K562 (cell line): ENCODE measurements around the gene ITGAE. TPM values are rescaled to one million over a fixed set of nuclear protein-coding genes. Genes with fewer than 3 reads are reported as not detected.

ENCODE experiments used
- ARID2 ChIP-seq: fragments of 450-650 bp; IDR thresholded peaks from 2 replicates; pipeline ENCODE4 v1.6.1; 2017; ENCODE audit warnings: antibody characterized with exemption, mild to moderate bottlenecking
- CXXC5 ChIP-seq: fragments of 250-450 bp; sonication (Bioruptor Pico); IDR thresholded peaks from 2 replicates; pipeline ENCODE4 v1.8.0; 2022; ENCODE audit warnings: inconsistent platforms, mild to moderate bottlenecking, moderate library complexity
- DDX20 ChIP-seq: fragments of 450-650 bp; IDR thresholded peaks from 2 replicates; pipeline ENCODE4 v1.6.1; 2016; ENCODE audit warnings: missing genetic modification characterization, low read depth, mild to moderate bottlenecking, missing compliant biosample characterization, moderate library complexity
- HNRNPLL ChIP-seq: fragments of 200-400 bp; formaldehyde crosslinking; IDR thresholded peaks from 2 replicates; pipeline ENCODE4 v1.6.1; 2017; ENCODE audit warnings: low read length, low read depth, mild to moderate bottlenecking; ENCODE audit not compliant: poor library complexity, severe bottlenecking
- ILF3 ChIP-seq: fragments of 450-650 bp; IDR thresholded peaks from 2 replicates; pipeline ENCODE4 v1.6.1; 2018; ENCODE audit warnings: antibody characterized with exemption, mild to moderate bottlenecking, moderate library complexity, borderline replicate concordance
- POLR2A ChIP-seq: fragments of 450-650 bp; conservative IDR thresholded peaks from 2 replicates; pipeline ENCODE4 v1.6.1; 2016
- PRPF4 ChIP-seq: fragments of 200-400 bp; formaldehyde crosslinking; IDR thresholded peaks from one replicate; pipeline ENCODE4 v1.6.1; 2017; ENCODE audit warnings: low read length, low read depth, mild to moderate bottlenecking; ENCODE audit not compliant: insufficient read depth, poor library complexity, severe bottlenecking
- SMAD4 ChIP-seq: fragments of 250-450 bp; sonication (Bioruptor Pico); conservative IDR thresholded peaks from 2 replicates; pipeline ENCODE4 v1.8.0; 2021; ENCODE audit warnings: inconsistent platforms, mild to moderate bottlenecking, moderate library complexity
- TAL1 ChIP-seq: fragments of 450-650 bp; IDR thresholded peaks from 2 replicates; pipeline ENCODE4 v1.6.1; 2016; ENCODE audit warnings: mild to moderate bottlenecking
- TBP ChIP-seq: optimal IDR thresholded peaks from 2 replicates; pipeline ENCODE3; 2011; ENCODE audit warnings: low read depth, low read length, improper control_type of control experiment
- YY1 ChIP-seq, 3 experiments: IDR thresholded peaks; 2 replicates each; pipeline ENCODE4 v1.6.1; 2011; ENCODE audit warnings: low read length in 2 of 3, mild to moderate bottlenecking in 2 of 3, moderate library complexity in 2 of 3, borderline replicate concordance in 1 of 3, control low read depth in 1 of 3, low read depth in 1 of 3; ENCODE audit not compliant: insufficient read depth in 3 of 3, insufficient replicate concordance in 2 of 3, control insufficient read depth in 1 of 3, insufficient read length in 1 of 3; ENCODE audit errors: extremely low read depth in 1 of 3
- ZNF124 ChIP-seq: sonication (generic); formaldehyde crosslinking; IDR thresholded peaks from 2 replicates; pipeline ENCODE4 v1.8.1; 2022; ENCODE audit warnings: missing genetic modification reagents
- ZNF583 ChIP-seq: fragments of 250-450 bp; sonication (Bioruptor Pico); IDR thresholded peaks from 2 replicates; pipeline ENCODE4 v1.4.0; 2020
- polyA plus RNA-seq, 8 experiments: library from polyadenylated mRNA; depleted of rRNA in 4 of 8; stranded (reverse) in 5 of 8; unstranded in 3 of 8; fragments of >200 nt; fragmentation: Nextera tagmentation in 2 of 8; fragmentation: Illumina TruSeq in 1 of 8; extraction: Ambion mirVana in 2 of 8; extraction: Trizol in 1 of 8; gene quantifications; 2 replicates each; pipeline versions ENCODE4 v1.2.1 to v1.2.3, GENCODE V29; 2011 to 2014; ENCODE audit warnings: inconsistent platforms in 1 of 8, missing spikeins in 1 of 8
- total RNA-seq, 7 experiments: library from RNA; depleted of rRNA in 6 of 7; stranded (reverse); fragments of >200 nt in 6 of 7; fragmentation: Illumina TruSeq in 2 of 7; extraction: Trizol in 2 of 7; gene quantifications; 2 replicates each; pipeline versions ENCODE4 v1.2.1 to v1.2.3, GENCODE V29; 2011 to 2021; ENCODE audit warnings: low replicate concordance in 1 of 7
- TF ChIP-seq, protein P1 (sequence below): fragments of 200-800 bp; sonication (Bioruptor generic); IDR thresholded peaks from 2 replicates; pipeline ENCODE4 v1.6.1; 2017; ENCODE audit warnings: missing genetic modification characterization, missing compliant biosample characterization
- TF ChIP-seq, protein P2 (sequence below): fragments of 150-350 bp; IDR thresholded peaks from 2 replicates; pipeline ENCODE4 v1.6.1; 2014; ENCODE audit warnings: low read depth, mild to moderate bottlenecking, low read length, borderline replicate concordance
- TF ChIP-seq, protein P3 (sequence below): sonication (generic); formaldehyde crosslinking; IDR thresholded peaks from 2 replicates; pipeline ENCODE4 v1.9.0; 2022; ENCODE audit warnings: mild to moderate bottlenecking, missing genetic modification reagents
- TF ChIP-seq, protein P4 (sequence below): fragments of 450-650 bp; IDR thresholded peaks from 2 replicates; pipeline ENCODE4 v1.6.1; 2016; ENCODE audit warnings: antibody characterized with exemption
- TF ChIP-seq, protein P5 (sequence below), 2 experiments: fragments of 250-450 bp in 1 of 2; fragments of 450-650 bp in 1 of 2; sonication (Bioruptor Pico) in 1 of 2; IDR thresholded peaks; 2 replicates each; pipeline versions ENCODE4 v1.6.1 to v1.8.0; 2016 to 2021; ENCODE audit warnings: mild to moderate bottlenecking in 2 of 2, moderate library complexity in 2 of 2, missing compliant biosample characterization in 1 of 2, missing genetic modification characterization in 1 of 2

ITGAE gene
- total and polyA plus RNA-seq, 9 of the 15 experiments (the other 6 are each of a cell fraction or from before 2014, with no cell fraction given), result 14.8 to 160 (median 27.0) TPM

DNA sequence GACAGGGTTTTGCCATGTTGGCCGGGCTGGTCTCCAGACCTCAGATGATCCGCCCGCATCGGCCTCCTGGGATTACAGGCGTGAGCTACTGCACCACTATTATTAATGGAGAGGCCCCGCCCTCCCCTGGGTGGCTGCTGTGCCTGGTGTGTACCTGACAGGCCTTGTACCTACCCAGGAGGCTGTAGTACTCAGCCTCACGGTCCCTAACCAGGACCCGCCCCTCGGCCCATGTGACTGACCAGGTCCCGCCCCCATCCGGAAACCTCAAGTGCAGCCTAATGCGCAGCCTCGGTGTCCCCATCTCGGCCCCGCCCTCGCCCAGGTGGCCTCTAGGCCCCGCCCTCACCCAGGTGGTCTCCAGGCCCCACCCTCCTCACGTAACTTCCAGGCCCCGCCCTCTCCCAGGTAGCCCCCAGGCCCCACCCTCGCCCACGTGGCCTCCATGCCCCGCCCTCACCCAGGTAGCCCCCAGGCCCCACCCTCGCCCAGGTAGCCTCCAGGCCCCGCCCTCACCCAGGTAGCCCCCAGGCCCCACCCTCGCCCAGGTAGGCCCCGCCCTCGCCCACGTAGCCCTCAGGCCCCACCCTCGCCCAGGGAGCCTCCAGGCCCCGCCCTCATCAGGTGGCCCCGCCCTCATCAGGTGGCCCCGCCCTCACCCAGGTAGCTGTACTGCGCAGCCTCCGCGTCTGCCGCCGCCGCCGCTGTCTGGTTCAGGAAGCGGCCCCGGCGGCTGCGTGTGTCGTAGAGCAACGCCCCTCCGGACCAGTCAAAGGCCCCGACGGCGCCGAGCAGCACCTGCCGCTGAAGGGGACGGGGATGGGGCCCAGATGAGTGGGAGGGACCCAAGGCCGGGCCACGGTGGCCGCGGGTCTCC is 46.3 kb downstream of the ITGAE start (continued):
- TF ChIP-seq, protein P1, sequence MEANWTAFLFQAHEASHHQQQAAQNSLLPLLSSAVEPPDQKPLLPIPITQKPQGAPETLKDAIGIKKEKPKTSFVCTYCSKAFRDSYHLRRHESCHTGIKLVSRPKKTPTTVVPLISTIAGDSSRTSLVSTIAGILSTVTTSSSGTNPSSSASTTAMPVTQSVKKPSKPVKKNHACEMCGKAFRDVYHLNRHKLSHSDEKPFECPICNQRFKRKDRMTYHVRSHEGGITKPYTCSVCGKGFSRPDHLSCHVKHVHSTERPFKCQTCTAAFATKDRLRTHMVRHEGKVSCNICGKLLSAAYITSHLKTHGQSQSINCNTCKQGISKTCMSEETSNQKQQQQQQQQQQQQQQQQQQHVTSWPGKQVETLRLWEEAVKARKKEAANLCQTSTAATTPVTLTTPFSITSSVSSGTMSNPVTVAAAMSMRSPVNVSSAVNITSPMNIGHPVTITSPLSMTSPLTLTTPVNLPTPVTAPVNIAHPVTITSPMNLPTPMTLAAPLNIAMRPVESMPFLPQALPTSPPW (CRISPR knock-in tag), result peak; percentile 73
- TF ChIP-seq PRPF4 (no peak), HNRNPLL (peak; percentile 52), TAL1 (no peak), DDX20 (tag) (no peak), POLR2A (peak; percentile 64), ZNF583 (0 out of 2 replicates have a peak, but pooled peaks have one; percentile 35), ZNF124 (no peak), TBP (peak; percentile 14), SMAD4 (CRISPR knock-in tag) (0 out of 2 replicates have a peak, but pooled peaks have one; percentile 67), YY1 (IDR thresholded peaks at IDR 0.05; ENCODE audit: borderline replicate concordance in 1 of 3, control insufficient read depth in 1 of 3, extremely low read depth in 1 of 3, insufficient read depth in 3 of 3, insufficient read length in 1 of 3, insufficient replicate concordance in 2 of 3, low read depth in 1 of 3, low read length in 2 of 3) (no peak), ARID2 (no peak), ILF3 (no peak), CXXC5 (peak; percentile 27; the same call in 1 of the 2 replicates)
- TF ChIP-seq, protein P2, sequence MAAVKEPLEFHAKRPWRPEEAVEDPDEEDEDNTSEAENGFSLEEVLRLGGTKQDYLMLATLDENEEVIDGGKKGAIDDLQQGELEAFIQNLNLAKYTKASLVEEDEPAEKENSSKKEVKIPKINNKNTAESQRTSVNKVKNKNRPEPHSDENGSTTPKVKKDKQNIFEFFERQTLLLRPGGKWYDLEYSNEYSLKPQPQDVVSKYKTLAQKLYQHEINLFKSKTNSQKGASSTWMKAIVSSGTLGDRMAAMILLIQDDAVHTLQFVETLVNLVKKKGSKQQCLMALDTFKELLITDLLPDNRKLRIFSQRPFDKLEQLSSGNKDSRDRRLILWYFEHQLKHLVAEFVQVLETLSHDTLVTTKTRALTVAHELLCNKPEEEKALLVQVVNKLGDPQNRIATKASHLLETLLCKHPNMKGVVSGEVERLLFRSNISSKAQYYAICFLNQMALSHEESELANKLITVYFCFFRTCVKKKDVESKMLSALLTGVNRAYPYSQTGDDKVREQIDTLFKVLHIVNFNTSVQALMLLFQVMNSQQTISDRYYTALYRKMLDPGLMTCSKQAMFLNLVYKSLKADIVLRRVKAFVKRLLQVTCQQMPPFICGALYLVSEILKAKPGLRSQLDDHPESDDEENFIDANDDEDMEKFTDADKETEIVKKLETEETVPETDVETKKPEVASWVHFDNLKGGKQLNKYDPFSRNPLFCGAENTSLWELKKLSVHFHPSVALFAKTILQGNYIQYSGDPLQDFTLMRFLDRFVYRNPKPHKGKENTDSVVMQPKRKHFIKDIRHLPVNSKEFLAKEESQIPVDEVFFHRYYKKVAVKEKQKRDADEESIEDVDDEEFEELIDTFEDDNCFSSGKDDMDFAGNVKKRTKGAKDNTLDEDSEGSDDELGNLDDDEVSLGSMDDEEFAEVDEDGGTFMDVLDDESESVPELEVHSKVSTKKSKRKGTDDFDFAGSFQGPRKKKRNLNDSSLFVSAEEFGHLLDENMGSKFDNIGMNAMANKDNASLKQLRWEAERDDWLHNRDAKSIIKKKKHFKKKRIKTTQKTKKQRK, result no peak
- TF ChIP-seq, protein P3, sequence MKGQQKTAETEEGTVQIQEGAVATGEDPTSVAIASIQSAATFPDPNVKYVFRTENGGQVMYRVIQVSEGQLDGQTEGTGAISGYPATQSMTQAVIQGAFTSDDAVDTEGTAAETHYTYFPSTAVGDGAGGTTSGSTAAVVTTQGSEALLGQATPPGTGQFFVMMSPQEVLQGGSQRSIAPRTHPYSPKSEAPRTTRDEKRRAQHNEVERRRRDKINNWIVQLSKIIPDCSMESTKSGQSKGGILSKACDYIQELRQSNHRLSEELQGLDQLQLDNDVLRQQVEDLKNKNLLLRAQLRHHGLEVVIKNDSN, result peak; percentile 81
- TF ChIP-seq, protein P4, sequence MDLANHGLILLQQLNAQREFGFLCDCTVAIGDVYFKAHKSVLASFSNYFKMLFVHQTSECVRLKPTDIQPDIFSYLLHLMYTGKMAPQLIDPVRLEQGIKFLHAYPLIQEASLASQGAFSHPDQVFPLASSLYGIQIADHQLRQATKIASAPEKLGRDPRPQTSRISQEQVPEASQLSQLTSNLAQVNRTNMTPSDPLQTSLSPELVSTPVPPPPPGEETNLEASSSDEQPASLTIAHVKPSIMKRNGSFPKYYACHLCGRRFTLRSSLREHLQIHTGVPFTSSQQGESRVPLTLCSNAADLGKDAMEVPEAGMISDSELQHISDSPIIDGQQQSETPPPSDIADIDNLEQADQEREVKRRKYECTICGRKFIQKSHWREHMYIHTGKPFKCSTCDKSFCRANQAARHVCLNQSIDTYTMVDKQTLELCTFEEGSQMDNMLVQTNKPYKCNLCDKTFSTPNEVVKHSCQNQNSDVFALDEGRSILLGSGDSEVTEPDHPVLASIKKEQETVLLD, result no peak
- TF ChIP-seq, protein P5, sequence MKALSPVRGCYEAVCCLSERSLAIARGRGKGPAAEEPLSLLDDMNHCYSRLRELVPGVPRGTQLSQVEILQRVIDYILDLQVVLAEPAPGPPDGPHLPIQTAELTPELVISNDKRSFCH (CRISPR knock-in tag; IDR thresholded peaks at IDR 0.05), result no peak
- TF ChIP-seq, protein P5 (tag; IDR thresholded peaks at IDR 0.05), result no peak
